Keratinocyte (primary cell): Measurements from ENCODE around the gene IL1RAPL2. TPM values are rescaled to one million over a fixed set of nuclear protein-coding genes. Genes with fewer than 3 reads are reported as not detected.

Experiments used
- DNase-seq: peaks from one replicate; pipeline ENCODE4 v3.0.0-alpha.2; 2011; ENCODE audit warnings: low read depth, missing footprints, low spot score
- FAIRE-seq: peaks from 2 replicates; lab custom pipeline; 2011; peaks lifted over from hg19 to GRCh38; lab: Jason Lieb, UNC
- H2AFZ ChIP-seq: 2 replicates; pipeline ENCODE4 v1.6.0; 2012; ENCODE audit warnings: low read length, control low read depth, inconsistent platforms; ENCODE audit not compliant: control insufficient read depth
- H3K27ac ChIP-seq: 2 replicates; pipeline ENCODE4 v1.5.1; 2011; ENCODE audit warnings: low read length; ENCODE audit not compliant: control insufficient read depth, insufficient read depth
- H3K27me3 ChIP-seq: 3 replicates; pipeline ENCODE4 v1.6.0; 2011; ENCODE audit warnings: low read length; ENCODE audit not compliant: control insufficient read depth, insufficient read depth; ENCODE audit errors: extremely low read depth
- H3K36me3 ChIP-seq, 2 experiments: 2 replicates in 1 of 2; 3 replicates in 1 of 2; pipeline ENCODE4 v1.5.1; 2011; ENCODE audit warnings: low read length in 2 of 2, mild to moderate bottlenecking in 1 of 2; ENCODE audit not compliant: control insufficient read depth in 2 of 2, insufficient read depth in 2 of 2; ENCODE audit errors: extremely low read depth in 1 of 2
- H3K4me1 ChIP-seq: 3 replicates; pipeline ENCODE4 v1.5.1; 2011; ENCODE audit warnings: low read length; ENCODE audit not compliant: control insufficient read depth, insufficient read depth; ENCODE audit errors: extremely low read depth
- H3K4me2 ChIP-seq: 3 replicates; pipeline ENCODE4 v1.6.0; 2011; ENCODE audit warnings: low read depth, low read length; ENCODE audit not compliant: control insufficient read depth, insufficient read depth; ENCODE audit errors: extremely low read depth
- H3K4me3 ChIP-seq, 3 experiments: fragments of 200-600 bp in 1 of 3; sonication (generic) in 1 of 3; 2 replicates in 2 of 3; 3 replicates in 1 of 3; pipeline ENCODE4 v1.5.1; 2011 to 2016; ENCODE audit warnings: low read length in 3 of 3, mild to moderate bottlenecking in 3 of 3, control low read depth in 2 of 3, inconsistent platforms in 1 of 3, low read depth in 1 of 3, mixed read lengths in 1 of 3, mixed run types in 1 of 3, moderate library complexity in 1 of 3; ENCODE audit not compliant: control insufficient read depth in 2 of 3, insufficient read depth in 2 of 3; ENCODE audit errors: extremely low read depth in 1 of 3
- H3K79me2 ChIP-seq: 2 replicates; pipeline ENCODE4 v1.6.0; 2012; ENCODE audit warnings: low read length; ENCODE audit not compliant: control insufficient read depth, insufficient read depth
- H3K9ac ChIP-seq: 3 replicates; pipeline ENCODE4 v1.6.0; 2011; ENCODE audit warnings: low read length; ENCODE audit not compliant: control insufficient read depth, insufficient read depth; ENCODE audit errors: extremely low read depth
- H3K9me1 ChIP-seq: 3 replicates; pipeline ENCODE4 v1.6.0; 2011; ENCODE audit warnings: low read length; ENCODE audit not compliant: control insufficient read depth, insufficient read depth; ENCODE audit errors: extremely low read depth
- H3K9me3 ChIP-seq: 2 replicates; pipeline ENCODE4 v1.5.1; 2012; ENCODE audit warnings: low read depth, low read length; ENCODE audit not compliant: control insufficient read depth
- H4K20me1 ChIP-seq: 3 replicates; pipeline ENCODE4 v1.6.0; 2011; ENCODE audit warnings: low read length; ENCODE audit not compliant: control insufficient read depth, insufficient read depth; ENCODE audit errors: extremely low read depth
- EZH2 ChIP-seq: IDR thresholded peaks from one replicate; pipeline ENCODE4 v1.6.1; 2012; ENCODE audit warnings: inconsistent platforms, mild to moderate bottlenecking, low read length, moderate library complexity
- dilution Hi-C: fragments of 300-500 bp; cut with MboI; formaldehyde crosslinking; loops from one replicate; pipeline ENCODE4 v1.7.0; 2020; ENCODE audit warnings: low sequenced_read_pairs; ENCODE audit not compliant: extremely low pct_ligation_motif_present
- polyA plus RNA-seq, 5 experiments: library from polyadenylated mRNA; depleted of rRNA in 3 of 5; stranded (reverse) in 3 of 5; stranded (forward) in 1 of 5; unstranded in 1 of 5; fragments of >200 nt; gene quantifications; 1 replicate in 1 of 5; 2 replicates in 3 of 5; 3 replicates in 1 of 5; pipeline versions ENCODE4 v1.2.1 to v1.2.3, GENCODE V29; 2011 to 2012; ENCODE audit warnings: missing spikeins in 2 of 5, low read depth in 1 of 5, low replicate concordance in 1 of 5
- TF ChIP-seq, protein P1 (sequence below), 3 experiments: IDR thresholded peaks in 1 of 3; conservative IDR thresholded peaks in 1 of 3; optimal IDR thresholded peaks in 1 of 3; 2 replicates in 2 of 3; 3 replicates in 1 of 3; pipeline versions ENCODE3 to v1.5.1; 2011; ENCODE audit warnings: low read length in 3 of 3, mild to moderate bottlenecking in 3 of 3, moderate library complexity in 2 of 3, control low read depth in 1 of 3, inconsistent platforms in 1 of 3; ENCODE audit not compliant: insufficient read depth in 2 of 3; ENCODE audit errors: extremely low read depth in 1 of 3

Gene IL1RAPL2
- polyA plus RNA-seq, 1 donor (not counting 4 experiments of a cell fraction or from before 2014, with no cell fraction given) = 0.24 TPM

DNA sequence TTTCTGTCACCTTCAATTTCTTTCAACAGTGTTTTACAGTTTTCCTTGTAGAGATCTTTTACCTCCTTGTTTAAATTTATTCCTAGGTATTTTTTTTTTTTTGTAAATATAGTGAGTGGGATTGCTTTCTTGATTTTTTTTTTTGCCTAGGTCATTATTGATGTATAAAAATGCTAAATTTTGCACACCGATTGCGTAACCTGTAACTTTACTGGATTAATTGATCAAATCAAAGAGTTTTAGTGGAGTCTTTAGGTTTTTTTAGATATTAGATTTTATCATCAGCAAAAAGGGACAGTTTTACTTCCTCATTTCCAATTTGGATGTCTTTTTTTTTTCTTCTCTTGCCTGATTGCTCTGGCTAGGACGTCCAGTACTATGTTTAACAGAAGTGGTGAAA lies 613.6 kb downstream of the IL1RAPL2 start:
- dilution Hi-C loops = no loop called here
- H3K9me3 ChIP-seq = no peaks in the 10 kb centered on the region

DNA sequence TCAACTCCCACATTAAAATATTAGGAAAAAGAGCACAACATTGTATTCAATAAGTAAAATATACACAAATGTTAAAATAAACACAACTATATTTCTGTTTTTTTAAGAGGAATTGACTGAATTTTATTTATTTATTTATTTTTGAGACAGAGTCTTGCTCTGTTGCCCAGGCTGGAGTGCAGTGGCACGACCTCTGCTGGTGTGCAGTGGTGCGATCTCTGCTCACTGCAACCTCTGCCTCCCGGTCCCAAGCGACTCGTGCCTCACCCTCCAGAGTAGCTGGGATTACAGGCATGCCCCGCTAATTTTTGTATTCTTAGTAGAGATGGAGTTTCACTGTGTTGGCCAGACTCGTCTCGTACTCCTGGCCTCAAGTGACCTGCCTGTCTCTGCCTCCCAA lies 623.1 kb downstream of the IL1RAPL2 start:
- Histone ChIP-seq H3K9me1 (no peaks in the 10 kb centered on the region), H3K4me3 (no peak overlapping the region), H3K9ac (no peak overlapping the region), H3K4me2 (no peak overlapping the region), H3K79me2 (no peaks in the 10 kb centered on the region), H3K9me3 (no peaks in the 10 kb centered on the region), H3K27ac (no peak overlapping the region), H3K4me1 (no peaks in the 10 kb centered on the region), H3K27me3 (no peaks in the 10 kb centered on the region), H2AFZ (no peak overlapping the region), H4K20me1 (no peaks in the 10 kb centered on the region), H3K36me3 (no peaks in the 10 kb centered on the region)
- dilution Hi-C loops = no loop called here
- FAIRE-seq (no peak), DNase-seq (no peak)
- TF ChIP-seq, protein P1, sequence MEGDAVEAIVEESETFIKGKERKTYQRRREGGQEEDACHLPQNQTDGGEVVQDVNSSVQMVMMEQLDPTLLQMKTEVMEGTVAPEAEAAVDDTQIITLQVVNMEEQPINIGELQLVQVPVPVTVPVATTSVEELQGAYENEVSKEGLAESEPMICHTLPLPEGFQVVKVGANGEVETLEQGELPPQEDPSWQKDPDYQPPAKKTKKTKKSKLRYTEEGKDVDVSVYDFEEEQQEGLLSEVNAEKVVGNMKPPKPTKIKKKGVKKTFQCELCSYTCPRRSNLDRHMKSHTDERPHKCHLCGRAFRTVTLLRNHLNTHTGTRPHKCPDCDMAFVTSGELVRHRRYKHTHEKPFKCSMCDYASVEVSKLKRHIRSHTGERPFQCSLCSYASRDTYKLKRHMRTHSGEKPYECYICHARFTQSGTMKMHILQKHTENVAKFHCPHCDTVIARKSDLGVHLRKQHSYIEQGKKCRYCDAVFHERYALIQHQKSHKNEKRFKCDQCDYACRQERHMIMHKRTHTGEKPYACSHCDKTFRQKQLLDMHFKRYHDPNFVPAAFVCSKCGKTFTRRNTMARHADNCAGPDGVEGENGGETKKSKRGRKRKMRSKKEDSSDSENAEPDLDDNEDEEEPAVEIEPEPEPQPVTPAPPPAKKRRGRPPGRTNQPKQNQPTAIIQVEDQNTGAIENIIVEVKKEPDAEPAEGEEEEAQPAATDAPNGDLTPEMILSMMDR (optimal IDR thresholded peaks at IDR 0.05 in 1 of 3, IDR thresholded peaks at IDR 0.05 in 1 of 3, conservative IDR thresholded peaks at IDR 0.05 in 1 of 3; ENCODE audit: extremely low read depth in 1 of 3, insufficient read depth in 2 of 3, low read length in 3 of 3) = peak in 1 of 3 experiments; percentile 2
- TF ChIP-seq EZH2 = no peak

More for the DNA sequence above, 613.6 kb downstream of the IL1RAPL2 start:
- H2AFZ ChIP-seq = no peak overlapping the region
- FAIRE-seq (no peak), DNase-seq (no peak)
- H3K27ac ChIP-seq = no peak overlapping the region
- H3K9ac ChIP-seq = no peak overlapping the region
- no peak overlapping the region for H3K4me3 ChIP-seq
- H3K4me2 ChIP-seq = no peak overlapping the region
- no peaks in the 10 kb centered on the region for H3K9me1 ChIP-seq
- H3K4me1 ChIP-seq = no peaks in the 10 kb centered on the region
- TF ChIP-seq EZH2 = no peak
- TF ChIP-seq, protein P1 (optimal IDR thresholded peaks at IDR 0.05 in 1 of 3, IDR thresholded peaks at IDR 0.05 in 1 of 3, conservative IDR thresholded peaks at IDR 0.05 in 1 of 3; ENCODE audit: extremely low read depth in 1 of 3, insufficient read depth in 2 of 3, low read length in 3 of 3) = no peak
- H3K79me2 ChIP-seq = no peaks in the 10 kb centered on the region
- no peaks in the 10 kb centered on the region for H3K36me3 ChIP-seq
- H4K20me1 ChIP-seq = no peaks in the 10 kb centered on the region
- no peaks in the 10 kb centered on the region for H3K27me3 ChIP-seq
